ENCODE results near the gene SNED1. TPM values are rescaled to one million over a fixed set of nuclear protein-coding genes. Genes with fewer than 3 reads are reported as not detected.

The SNED1 gene
- total RNA-seq, 1 experiment from 2014 or later: 22.0 TPM

GRCh38 chr2:241105641-241106040, 107.2 kb downstream of the SNED1 start:
- no peak for TF ChIP-seq CTCF (IDR thresholded peaks at IDR 0.05; ENCODE audit: unreplicated experiment)
- ChIA-PET POLR2A (no interaction called here), CTCF (no interaction called here)
- Mint-ChIP-seq H3K36me3 (ENCODE audit: insufficient read depth, unreplicated experiment) (peaks cover 14% of the 10 kb centered on the region), H3K9me3 (ENCODE audit: unreplicated experiment) (no peaks in the 10 kb centered on the region), H3K27me3 (ENCODE audit: insufficient read depth, unreplicated experiment) (no peaks in the 10 kb centered on the region), H3K27ac (ENCODE audit: low read depth, unreplicated experiment) (no peak overlapping the region), H3K4me3 (ENCODE audit: unreplicated experiment) (no peak overlapping the region), H3K4me1 (ENCODE audit: insufficient read depth, unreplicated experiment) (peaks cover 5% of the 10 kb centered on the region)
- no peak for DNase-seq (ENCODE audit: unreplicated experiment)
- no TSS peak for BruUV-seq (replicated peaks)
- intact Hi-C loops (cut with micrococcal nuclease): no loop called here

- CTCF ChIA-PET: interaction anchor here (0.7 kb wide), 1 partner anchor 34 kb away, joined by 3 read pairs; no protein-coding TSS in a partner anchor
- no peak overlapping the region for H3K27ac Mint-ChIP-seq (ENCODE audit: low read depth, unreplicated experiment)
- intact Hi-C loops (cut with micrococcal nuclease): no loop called here
- no peak for TF ChIP-seq CTCF (IDR thresholded peaks at IDR 0.05; ENCODE audit: unreplicated experiment)
- H3K4me1 Mint-ChIP-seq (ENCODE audit: insufficient read depth, unreplicated experiment): peaks cover 5% of the 10 kb centered on the region
- DNase-seq (ENCODE audit: unreplicated experiment): no peak
- H3K4me3 Mint-ChIP-seq (ENCODE audit: unreplicated experiment): no peak overlapping the region
- no TSS peak for BruUV-seq (replicated peaks)
- POLR2A ChIA-PET: no interaction called here
- peaks cover 7% of the 10 kb centered on the region for H3K36me3 Mint-ChIP-seq (ENCODE audit: insufficient read depth, unreplicated experiment)
- no peaks in the 10 kb centered on the region for H3K9me3 Mint-ChIP-seq (ENCODE audit: unreplicated experiment)
- no peaks in the 10 kb centered on the region for H3K27me3 Mint-ChIP-seq (ENCODE audit: insufficient read depth, unreplicated experiment)
These were observed 108.8 kb downstream of the SNED1 start for GRCh38 chr2:241107031-241107783.

- no TSS peak for BruUV-seq (replicated peaks)
- Mint-ChIP-seq H3K36me3 (ENCODE audit: insufficient read depth, unreplicated experiment) (peaks cover 12% of the 10 kb centered on the region), H3K27ac (ENCODE audit: low read depth, unreplicated experiment) (no peak overlapping the region), H3K4me1 (ENCODE audit: insufficient read depth, unreplicated experiment) (no peaks in the 10 kb centered on the region), H3K4me3 (ENCODE audit: unreplicated experiment) (no peak overlapping the region), H3K9me3 (ENCODE audit: unreplicated experiment) (no peaks in the 10 kb centered on the region), H3K27me3 (ENCODE audit: insufficient read depth, unreplicated experiment) (no peaks in the 10 kb centered on the region)
- POLR2A ChIA-PET: interaction anchor here (1.0 kb wide), 1 partner anchor 42 kb away, joined by 4 read pairs; the partner anchor contains the start of gene PPP1R7
- DNase-seq (ENCODE audit: unreplicated experiment): no peak
- intact Hi-C loops (cut with micrococcal nuclease): no loop called here
- CTCF ChIA-PET: no interaction called here
- TF ChIP-seq CTCF (IDR thresholded peaks at IDR 0.05; ENCODE audit: unreplicated experiment): no peak
These were observed 110.1 kb downstream of the SNED1 start for GRCh38 chr2:241108271-241109209.

Data from MCF 10A (cell line).